GM18858 (cell line): ENCODE measurements around the gene CUX1.
"Not testable (repeated sequence)": the region's sequence is repeated elsewhere in the genome, so short reads cannot be mapped to it uniquely, and the experiment has no call there.

Experiments
- ATAC-seq: cut with Tn5 transposase; IDR thresholded peaks from one replicate; pipeline ENCODE4 v1.9.1; 2021; ENCODE audit not compliant: unreplicated experiment

The CUX1 gene

DNA sequence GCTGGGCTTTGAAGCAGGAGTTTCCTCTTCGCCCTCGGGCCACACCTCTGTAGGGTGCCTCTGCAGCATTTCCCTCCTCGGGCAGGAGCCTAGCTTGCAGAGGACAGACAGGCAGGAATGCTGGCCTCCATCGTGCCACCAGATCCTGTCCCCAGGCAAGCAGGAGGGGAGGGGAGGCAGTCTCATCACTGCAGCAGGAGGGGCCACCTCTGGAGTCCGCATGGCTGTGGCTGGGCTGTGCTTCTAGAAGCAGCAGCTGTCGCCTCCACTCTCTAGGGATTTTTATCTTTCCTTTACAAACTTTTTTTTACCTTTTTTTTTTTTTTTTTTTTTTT, 181.4 kb downstream of the CUX1 start:
- ATAC-seq, result no peak

DNA sequence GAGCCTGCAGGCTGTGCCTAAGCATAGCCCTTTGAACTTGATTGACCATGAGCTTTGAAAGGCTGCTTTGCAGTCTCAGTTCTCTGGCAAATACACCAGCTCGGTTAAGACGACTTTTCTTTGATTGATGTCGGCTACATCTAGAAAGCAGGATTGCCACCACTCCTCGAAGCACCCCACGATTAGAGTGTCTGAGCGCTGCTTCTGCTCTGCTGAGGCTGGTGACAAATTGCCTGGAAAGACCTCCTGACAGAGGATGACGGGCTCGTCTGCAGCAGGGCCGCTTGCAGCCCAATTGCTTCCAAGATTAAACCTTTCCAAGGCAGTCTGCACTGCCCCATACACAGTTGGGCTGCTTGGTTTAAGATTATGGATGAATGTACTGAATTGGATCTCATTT, 182.0 kb downstream of the CUX1 start:
- no peak for ATAC-seq

DNA sequence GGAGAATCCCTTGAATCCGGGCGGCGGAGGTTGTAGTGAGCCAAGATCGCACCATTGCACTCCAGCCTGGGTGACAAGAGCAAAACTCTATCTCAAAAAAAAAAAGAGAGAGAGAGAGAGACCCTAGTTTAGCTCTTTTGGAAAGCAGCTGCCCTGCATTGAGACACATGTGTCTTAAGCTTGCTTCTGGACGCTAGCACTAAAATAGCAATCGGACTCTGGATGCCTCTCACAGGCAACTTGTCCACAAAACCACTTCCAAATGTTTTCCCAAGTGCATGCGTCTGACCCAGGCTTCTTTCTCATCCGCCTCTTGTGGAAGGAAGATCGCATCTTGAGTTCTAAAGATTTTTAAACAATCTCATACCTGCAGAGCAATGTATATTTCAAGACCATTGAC, 182.7 kb downstream of the CUX1 start:
- no peak for ATAC-seq

DNA sequence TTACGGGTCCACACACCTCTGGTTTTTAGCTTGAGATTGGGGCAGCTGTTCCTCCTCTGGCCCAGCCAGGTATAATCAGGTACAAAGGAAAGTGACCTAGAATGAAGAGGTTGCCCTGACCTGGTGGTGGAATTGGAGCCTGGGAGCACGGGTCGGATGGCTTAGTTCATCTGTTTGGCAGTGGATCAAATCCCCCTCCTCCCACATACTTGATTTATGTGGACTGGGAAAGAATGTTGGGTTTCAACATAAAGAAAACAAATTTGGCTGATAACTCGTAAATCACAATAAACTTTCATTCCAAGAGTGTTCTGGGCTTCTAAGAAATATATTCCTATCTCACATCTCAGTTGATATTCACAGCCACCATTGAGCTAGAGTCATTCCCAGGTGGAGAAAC, 186.8 kb downstream of the CUX1 start:
- no peak for ATAC-seq

DNA sequence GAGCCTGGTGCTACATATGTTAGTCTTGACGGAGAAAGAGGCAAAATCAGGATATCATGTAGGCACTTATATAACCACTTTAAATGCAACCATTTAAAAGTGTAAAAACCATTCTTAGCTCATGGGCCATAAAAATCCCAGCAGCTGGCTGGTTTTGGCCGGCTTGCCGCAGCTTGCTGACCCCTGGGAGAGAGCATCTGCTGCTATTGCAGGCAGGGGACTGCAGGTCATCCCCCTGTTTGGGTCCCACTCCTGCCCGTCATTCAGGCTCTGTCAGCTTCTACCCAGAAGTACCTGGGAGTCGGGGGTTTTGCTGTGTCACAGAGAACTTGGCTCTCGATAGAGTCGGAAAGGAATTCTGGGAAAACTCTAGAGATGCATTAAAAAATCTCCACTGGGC, 187.4 kb downstream of the CUX1 start:
- ATAC-seq, result no peak

DNA sequence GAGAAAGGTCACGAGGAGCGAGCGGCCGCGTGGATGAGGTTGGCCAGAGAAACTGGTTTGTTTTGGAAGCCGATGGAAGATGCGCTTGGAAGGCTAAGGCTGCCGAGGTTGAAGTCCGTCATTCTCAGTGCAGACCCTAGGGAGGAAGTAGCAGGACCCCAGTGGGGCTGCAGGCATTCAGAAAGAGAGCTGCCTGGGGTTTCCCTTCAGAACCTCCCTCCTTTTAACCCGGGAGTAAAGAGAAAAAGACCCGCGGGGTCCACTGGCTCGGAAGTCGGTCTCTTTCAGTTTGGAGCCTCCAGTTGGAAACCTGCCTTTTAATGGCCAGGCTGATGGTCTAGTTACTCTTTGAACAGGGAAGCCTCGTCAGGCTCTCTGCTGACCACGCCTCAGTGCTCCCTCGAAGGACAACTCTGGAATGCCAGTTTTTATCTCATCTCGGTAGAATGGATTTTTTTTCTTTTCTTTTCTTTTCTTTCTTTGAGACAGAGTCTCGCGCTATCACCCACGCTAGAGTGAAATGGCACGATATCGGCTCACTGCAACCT, 188.6 kb downstream of the CUX1 start:
- no peak for ATAC-seq

DNA sequence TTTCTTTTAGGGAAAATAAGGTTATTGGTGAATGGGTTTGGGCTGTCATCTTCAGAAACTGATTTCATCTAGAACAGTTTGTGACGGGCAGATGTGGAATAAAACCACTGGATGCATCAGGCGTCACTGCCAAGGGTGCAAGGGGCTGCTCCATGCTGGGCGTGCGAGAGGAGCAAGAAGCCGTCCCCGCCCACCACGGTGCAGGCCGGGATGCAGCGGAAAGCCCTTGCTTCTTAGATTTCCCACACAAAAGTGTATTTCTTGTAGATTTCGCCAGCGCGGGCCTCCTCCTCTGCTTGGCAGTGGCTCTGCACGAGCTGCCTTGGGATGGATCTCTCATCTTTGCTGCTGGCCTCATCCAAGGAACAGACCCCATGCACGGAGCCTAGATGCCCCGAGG, 189.3 kb downstream of the CUX1 start:
- ATAC-seq, result no peak

DNA sequence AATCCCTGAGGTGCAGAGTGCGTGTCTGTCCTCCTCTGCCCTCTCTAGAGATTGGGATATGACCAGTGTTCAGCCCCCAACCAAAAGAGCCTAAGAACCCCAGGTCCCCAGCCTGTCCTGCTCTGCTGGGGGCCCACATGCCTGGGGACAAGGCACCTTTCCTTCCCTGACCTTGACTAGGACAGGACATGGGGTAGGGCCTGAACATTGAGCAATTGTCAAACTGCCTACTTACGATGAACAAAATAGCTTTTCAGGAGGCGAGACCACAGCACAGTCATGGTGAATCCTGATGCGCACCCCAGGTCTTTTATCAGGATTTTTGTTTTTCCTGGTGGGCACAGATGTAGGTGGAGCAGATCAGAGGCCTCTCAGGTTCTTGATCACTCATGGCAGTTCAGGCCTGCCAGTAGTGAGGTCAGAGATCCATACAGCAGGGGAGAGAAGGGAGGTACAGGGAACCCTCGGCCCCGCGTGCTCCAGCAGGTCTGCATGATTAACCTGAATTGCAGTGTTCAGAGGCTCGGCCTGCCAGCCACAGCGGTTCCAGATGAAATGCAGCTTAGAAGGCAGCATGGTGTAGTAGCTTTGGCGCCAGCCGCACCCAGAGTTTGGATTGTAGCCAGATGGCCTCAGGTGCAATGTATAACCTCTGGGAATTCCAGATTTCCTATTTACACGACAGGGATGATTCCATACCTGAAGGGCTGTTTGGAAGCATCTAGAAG, 191.3 kb downstream of the CUX1 start:
- ATAC-seq, result no peak

DNA sequence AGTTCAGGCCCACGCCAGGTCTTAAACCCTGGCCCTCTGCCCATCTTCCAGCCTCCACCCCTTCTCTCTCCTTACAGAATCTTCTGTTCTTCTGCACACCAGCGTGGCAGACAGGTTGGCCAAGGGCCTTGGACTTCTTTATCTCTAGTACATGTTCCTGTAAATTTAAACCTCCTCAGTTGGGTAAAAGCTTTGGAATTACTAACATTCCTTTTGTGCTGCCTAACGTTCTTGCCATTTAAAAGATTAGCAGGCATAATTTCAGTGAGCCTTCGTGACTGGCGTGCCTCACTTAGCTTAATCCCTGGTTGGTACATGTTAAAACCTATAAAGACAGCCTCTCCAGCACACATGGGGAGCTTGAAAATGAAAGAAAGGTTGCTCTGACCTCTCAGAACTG, 192.2 kb downstream of the CUX1 start:
- ATAC-seq, result no peak

DNA sequence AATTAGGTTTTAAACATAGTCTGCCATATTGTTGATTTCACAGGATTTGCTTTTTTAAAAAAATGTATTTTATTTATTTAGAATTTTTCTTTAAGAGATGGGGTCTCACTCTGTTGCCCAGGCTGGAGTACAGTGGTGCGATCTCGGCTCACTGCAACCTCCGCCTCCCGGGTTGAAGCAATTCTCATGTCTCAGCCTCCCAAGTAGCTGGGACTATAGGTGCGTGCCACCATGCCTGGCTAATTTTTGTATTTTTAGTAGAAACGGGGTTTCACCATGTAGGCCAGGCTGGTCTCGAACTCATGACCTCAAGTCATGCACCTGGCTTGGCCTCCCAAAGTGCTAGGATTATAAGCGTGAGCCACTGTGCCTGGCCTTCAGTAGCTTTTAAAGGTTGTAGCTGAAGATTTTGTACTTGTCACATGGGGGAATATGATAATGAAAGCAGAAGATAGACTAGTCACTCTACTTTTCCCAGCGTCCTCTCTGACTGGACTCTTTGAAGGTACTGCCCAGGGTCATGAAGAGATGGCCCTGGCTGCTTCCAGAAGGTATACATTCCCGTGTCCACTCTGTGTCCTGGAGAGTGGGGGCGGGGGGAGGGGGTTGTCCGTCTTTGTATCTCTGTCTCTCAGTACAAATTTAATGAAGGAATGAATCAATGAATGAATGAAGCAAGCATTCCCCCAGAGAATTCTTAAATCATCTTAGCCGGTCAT, 194.8 kb downstream of the CUX1 start:
- not testable (repeated sequence) for ATAC-seq

DNA sequence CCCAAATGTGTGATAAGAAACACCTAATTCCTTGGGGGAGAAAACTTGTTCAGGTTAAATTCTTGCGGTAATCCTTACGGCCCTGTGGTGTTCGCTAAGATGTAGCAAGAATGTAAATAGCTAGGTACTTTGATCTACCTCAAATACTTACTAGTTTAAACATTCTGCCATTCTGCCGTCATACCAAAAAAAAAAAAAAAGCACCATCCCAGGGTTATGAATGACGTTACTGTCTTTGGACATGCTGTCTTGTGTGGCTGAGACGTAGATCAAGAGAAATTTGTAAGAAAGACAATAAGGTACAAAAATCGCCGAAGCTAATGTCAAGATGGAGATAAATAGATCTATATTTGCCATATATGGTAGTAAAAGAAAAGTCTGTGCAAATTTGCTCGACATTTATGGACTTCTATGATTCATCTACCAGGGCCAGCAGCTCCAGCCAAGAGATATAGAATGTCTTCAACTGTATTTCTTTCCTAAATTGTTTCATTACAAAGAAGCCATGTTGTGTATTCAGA, 195.6 kb downstream of the CUX1 start:
- no peak for ATAC-seq

DNA sequence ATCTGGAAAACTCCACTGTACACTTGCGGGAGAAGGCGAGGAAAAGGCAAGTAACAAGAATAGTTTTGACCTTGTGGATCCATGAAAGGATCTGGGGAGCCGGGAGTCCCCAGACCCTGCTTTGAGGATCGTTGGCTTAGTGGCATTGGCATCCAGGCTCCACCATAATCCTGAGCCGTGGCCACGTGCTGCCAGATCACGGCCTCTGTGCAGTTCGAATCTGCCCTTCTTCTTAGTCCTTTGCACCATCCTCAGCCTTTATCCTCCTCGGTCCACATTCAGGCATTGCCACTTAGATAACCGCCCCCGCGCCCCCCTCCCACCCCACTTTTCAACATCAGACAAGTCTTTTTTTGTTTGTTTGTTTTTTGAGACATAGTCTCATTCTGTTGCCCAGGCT, 201.4 kb downstream of the CUX1 start:
- no peak for ATAC-seq

DNA sequence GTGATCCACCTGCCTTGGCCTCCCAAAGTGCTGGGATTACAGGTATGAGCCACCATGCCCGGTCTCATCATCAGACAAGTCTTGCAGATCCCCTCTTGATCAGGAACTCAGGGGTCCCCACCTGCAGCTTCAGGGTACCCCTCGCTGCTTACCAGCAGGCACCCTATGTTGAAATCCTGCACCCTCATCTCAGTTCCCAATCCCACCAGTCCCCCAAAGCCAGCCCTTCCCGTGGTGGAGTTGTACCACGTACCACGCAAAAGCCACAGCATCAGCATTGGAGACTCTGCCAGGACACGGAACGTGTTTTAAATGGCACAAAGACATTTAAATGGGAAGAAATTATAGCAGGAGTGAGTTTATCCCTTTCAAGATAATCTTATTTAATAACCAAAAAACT, 202.0 kb downstream of the CUX1 start:
- no peak for ATAC-seq

DNA sequence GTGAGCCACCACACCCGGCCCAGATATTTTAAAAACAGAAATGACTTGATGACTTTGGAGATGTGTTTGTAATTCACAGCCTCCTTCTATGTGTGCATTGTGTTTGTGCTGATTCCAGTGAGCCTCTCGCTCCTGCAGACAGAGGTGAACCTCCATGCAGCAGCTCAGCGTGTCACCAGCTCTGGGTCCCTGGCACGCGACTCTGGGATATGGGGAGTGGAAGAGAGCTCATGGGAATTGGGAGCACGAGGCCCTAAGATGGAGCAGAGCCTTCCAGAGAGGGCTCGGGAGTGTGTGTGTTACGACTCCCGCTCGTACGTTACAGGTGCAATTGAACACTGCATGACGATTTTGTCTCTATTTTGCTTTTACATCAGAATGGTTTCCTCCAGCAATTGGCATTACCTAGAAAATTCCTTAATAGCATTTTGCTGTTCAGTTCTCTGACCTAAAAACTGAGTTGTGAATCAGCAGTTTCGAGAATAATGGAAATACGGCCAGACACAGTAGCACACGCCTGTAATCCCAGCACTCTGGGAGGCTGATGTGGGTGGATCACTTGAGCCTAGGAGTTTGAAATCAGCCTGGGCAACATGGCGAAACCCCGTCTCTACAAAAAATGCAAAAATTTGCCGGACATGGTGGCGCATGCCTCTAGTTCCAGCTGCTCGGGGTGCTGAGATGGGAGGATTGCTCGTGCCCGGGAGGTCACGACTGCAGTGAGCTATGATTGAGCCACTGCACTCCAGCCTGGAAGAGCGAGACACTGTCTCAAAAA, 204.6 kb downstream of the CUX1 start:
- ATAC-seq, result no peak

DNA sequence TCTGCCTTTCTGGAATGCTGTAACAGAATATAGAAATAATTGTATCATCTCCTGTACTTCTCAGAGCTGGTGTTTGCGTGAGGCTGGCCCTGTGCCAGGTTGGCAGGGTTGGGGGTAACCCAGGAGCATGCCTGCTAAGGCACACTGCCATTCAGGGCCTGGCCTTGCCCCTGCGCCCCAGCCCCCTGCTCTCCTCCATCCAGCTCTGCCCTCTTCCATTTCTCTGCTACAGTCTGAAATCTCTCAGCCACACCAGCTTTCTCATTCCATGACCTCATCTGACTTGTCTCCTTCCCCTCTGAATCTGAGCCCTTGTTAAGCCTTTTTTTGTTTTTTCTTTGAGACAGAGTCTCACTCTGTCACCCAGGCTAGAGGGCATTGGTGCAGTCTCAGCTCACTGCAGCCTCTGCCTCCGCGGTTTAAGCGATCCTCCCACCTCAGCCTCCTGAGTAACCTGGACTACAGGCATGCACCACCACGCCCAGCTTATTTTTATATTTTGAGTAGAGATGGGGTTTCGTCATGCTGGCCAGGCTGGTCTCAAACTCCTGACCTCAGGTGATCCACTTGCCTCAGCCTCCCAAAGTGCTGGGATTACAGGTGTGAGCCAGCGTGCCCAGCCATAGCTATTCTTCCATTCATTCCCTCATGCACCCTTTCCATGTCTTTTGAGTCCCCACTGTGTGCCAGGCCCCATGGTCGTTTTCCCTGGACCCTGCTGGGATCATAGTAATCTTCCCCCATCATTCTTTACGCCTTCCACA, 206.8 kb downstream of the CUX1 start:
- ATAC-seq, result no peak

DNA sequence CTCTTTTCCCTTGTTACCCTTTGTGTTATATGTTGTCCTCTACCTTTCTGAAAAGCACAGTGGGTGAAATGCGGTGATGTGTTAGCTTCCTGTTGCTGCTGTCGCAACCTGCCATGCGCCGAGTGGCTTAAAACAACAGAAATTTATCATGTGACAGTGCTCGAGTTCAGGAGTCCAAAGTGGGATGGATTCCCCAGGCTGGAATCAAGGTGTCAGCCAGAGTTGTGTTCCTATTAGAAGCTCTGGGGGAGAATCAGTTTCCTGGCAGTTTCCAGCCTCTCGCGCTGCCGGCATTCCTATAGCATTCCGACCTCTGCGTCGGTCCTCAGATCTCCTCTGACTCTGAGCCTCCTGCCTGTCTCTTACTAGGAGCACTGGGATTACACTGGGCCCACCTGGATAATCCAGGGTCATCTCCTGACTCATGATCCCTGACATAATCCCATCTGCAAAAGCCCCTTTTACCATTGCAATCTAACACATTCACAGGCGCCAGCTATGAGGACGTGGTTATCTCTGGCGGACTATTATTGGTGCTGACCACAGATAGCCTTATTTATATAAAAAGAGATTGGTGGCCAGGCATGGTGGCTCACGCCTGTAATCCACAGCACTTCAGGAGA, 207.5 kb downstream of the CUX1 start:
- no peak for ATAC-seq

DNA sequence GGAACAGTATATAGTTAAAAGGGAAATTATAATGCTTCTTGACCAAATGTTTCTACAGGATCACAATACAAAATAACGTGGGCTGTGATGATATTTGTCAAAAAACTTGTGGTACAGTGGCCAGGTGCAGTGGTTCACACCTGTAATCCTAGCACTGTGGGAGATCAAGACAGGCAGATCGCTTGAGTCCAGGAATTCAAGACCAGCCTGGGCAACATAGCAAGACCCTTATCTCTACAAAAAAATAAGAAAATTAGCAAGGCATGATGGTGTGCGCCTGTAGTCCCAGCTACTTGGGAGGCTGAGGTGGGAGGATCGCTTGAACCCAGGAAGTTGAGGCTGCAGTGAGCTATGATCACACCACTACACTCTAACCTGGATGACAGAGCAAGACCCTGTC, 208.4 kb downstream of the CUX1 start:
- not testable (repeated sequence) for ATAC-seq

DNA sequence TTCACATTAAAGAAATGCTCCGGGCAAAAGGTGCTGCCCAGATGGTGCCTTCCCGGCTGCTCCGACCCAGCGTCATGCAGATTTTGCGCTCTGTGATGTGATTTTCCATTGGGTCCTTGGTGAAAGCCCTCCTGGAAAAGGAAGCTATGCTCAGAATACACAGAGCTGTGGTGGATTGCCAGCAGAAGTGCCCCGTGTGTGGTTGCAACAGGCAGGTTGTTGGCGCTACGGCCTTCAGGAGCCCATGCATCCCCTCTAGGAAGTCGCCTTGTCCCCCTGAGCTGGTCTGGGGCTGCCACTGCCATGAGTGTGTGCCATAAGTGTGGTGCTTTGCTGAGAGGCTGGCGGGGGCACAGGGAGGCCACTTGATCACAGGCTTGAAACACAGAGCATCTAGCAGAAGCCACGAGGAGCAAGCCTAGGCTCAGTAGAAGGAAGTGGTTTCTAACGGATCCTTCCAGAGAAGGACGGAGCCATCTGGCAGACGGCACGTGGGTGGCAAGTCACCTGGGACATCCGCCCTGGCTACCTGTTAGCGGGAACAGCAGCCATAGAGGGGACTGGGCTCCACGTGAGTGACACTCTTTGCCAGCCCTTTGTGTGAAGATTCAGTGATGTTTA, 210.9 kb downstream of the CUX1 start:
- no peak for ATAC-seq

DNA sequence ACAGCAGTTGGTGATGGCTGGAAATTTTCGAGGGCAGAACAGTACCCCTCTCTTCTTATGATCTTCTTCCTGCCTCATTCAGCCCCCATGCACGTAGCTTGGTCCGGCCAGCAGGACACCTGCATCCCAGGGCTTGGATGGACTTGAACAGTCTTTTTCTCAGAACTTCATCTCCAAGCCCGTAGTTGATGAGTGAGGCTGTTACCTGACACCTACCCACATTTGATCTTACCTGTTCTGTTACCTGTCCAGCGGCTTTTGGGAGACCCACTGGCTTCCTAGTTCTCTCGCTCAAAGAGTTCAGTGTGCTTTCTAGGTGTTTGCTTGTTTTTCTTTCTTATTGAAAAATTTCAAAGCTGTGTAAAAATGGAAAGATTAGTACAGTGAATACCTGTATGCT, 212.2 kb downstream of the CUX1 start:
- no peak for ATAC-seq

DNA sequence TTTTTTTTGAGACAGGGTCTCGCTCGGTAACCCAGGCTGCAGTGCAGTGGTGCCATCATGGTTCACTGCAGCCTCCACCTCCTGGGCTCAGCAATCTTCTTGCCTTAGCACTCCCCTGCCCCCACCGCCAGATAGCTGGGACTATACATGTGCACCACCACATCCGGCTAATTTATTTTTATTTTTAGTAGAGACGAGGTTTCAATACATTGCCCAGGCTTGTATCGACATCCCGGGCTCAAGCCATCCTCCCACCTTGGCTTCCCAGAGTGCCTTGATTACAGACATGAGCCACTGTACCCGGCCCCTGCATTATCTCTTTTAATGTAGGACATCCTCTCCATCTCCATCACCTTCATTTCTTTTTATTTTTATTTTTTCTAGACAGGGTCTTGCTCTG, 213.3 kb downstream of the CUX1 start:
- no peak for ATAC-seq
